Activated gamma-delta T cell (primary cell): ENCODE data around the gene VWA2.
"Not testable (repeated sequence)": the region's sequence is repeated elsewhere in the genome, so short reads cannot be mapped to it uniquely, and the experiment has no call there.

Source experiments
- DNase-seq: peaks from one replicate; lab custom pipeline; 2025; lab: John Stamatoyannopoulos, UW

VWA2 gene

GRCh38 chr10:114315566-114316420 is 76.7 kb downstream of the VWA2 start:
- DNase-seq: no peak

DNA sequence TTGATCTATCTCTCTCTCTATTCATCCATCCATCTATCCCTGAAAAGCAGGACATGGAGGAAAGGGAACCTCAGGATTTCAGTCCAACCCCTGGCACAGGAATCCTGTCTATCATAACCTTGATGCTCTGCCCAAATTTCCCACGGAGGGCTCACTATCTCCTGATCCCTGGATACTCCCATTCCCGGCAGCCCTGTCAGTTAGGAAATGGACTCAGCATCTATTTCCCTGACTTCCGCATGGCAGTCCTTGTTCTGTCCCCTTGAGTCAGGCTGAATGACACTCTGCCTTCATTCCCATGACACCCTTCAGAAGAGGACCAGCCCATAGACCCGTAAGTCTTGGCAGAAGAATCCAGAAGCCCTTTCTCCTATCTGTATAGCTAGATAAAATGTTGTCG is 77.7 kb downstream of the VWA2 start:
- no peak for DNase-seq

DNA sequence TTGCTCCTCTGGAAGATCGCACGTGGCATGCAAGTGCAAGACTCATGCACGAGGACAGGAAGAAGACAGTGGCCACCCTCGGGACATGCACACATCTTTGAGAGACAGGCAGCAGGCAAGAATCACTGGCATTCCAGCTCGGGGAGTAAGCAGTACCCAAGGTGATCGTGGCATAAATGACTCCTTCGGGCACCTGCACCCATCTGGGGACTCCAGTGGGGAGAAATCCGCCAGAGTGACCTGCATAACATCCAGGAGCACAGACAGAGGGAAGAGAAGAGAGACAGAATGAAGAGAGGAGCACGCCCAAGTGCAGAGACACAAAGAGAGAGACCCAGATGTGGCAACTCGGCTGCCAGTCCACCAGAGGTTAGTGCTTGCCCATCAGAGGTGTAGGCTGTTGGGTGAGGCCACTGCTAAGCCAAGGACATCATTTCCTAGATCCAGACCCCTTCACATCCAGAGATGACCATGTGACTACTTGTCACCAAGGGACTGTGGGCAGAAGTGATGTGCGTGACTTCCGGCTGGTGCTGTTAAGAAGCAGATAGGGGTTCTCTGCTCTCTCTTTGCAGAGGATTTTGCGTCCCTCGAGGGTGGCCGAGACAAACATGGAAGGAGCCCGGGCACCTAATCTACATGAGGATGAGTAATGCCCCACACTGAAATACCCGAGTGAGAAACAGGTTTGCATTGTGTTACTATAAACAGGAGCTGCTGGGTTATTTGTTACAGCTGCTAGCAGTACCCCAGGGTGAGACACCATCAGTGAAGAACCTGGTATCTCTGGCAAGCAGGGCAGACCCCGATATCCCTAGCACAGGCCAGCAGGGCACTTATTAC is 80.6 kb downstream of the VWA2 start:
- DNase-seq: no peak

DNA sequence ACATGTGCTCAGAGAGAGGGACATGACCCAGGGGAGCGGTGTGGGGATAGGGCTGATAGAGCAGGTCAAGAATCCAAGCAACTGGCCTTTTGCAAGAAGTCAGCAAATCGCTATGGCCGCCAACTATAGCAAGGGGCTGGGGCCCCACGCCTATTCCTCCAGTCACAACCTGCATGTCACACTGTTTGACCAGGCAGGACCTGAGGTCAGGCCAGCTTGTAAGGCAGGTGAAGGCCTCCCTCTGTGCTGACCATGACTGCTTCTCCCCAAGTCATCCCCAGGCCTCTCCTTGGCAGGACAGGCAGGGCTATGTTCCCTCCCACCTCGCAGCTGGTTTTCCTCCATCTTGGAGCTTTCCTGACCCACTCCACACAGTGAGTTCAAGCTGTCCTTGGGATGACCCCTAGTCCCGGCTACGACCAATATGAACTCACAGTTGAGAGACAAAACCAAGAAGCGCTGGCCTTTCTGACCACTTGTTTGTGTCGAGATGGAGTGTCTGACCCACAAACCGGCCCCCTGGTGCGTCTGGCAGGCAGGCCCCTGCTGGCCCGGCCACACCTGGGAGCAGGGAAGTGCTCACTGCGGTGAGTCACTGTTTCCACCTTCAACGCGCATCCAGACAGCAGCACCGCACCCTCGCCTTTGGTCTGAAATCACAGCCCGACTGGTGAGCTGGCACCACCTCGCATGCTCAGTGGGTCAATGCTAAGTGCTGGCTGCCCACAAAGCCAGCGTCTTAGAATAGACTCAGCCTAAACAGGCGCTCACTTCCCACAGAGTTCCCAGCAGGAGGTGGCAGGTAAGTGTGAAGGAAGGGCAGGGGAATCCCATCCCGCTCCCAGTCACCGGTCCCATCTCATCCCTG is 81.4 kb downstream of the VWA2 start:
- DNase-seq: no peak

- DNase-seq: no peak
These were observed 83.3 kb downstream of the VWA2 start for GRCh38 chr10:114322344-114322743.

GRCh38 chr10:114323023-114323422 is 84.0 kb downstream of the VWA2 start:
- no peak for DNase-seq

DNA sequence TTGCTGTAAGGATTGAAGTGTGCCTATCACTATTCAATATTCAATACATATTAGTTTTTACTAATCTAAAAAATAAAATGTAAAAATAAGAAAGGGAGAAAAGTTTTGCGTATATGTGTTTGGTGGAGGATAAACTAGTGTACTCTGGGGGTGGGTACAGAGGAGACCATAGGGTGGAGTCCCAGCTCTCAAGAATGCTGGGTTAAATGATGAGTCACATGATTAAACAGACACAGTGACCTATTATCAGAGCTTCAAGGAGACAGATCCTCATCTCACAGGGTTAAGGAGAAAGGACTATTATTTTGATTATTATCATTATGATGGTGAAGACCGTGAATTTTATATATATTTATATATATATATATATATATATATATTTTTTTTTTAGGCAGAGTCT is 87.7 kb downstream of the VWA2 start:
- no peak for DNase-seq

GRCh38 chr10:114327537-114328440 is 88.7 kb downstream of the VWA2 start:
- no peak for DNase-seq

GRCh38 chr10:114328441-114328812 is 89.4 kb downstream of the VWA2 start:
- DNase-seq: no peak

DNA sequence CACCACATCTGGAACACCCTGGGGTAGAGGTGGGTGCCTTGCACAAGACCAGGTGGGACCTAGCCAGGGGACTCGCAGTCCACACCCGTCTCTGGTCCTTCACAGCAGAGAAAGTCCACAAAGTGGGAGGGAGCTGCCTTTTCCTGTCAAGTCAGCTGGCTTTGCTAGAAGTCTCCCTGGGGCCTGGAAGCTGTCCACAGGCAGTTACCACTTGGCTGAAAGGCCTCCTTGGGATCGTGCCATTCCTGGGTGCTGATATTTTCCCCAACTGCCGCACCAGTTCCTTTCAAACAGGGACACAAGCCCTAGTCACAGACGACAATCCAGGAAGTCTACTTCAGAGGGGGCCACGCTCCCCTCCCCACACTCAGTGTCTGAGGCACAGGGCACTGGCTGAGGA is 89.8 kb downstream of the VWA2 start:
- DNase-seq: no peak

DNA sequence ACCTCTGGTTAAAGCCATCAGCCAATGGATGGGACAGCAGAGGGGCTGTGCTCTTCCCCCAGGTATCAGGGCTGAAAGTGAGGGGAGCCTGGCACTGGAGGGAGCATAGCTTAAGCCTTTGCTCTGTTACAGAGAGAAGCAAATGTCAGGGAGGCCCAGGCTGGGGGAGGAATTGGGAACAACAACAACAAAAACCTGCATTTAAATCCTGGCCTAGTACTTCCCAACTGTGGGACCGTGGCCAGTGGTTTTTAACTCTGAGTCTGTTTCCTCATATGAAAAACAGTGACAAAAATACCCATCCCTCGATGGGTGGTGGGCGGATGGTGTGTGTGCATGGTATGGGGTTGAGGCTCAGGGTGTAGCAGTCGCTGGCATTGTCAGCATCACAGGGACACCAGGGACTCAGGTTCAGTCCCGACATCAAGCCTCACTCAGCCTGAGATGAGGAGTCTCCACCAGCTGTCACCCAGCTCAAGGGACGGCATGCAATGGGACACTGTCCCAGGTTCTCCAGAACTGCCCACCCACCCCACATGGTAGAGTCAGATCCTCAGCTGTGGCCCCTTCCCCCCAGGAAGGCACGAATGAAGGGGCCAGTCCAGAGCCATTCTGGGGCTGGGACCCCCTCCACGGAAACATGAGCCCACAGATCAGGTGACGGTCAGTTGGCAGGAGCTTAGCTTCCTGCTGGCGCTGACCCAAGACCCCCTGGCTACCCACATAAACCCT is 90.7 kb downstream of the VWA2 start:
- no peak for DNase-seq

GRCh38 chr10:114332301-114333192 is 93.5 kb downstream of the VWA2 start:
- DNase-seq: no peak

- DNase-seq: not testable (repeated sequence)
These were observed 94.4 kb downstream of the VWA2 start for GRCh38 chr10:114333441-114333840.

DNA sequence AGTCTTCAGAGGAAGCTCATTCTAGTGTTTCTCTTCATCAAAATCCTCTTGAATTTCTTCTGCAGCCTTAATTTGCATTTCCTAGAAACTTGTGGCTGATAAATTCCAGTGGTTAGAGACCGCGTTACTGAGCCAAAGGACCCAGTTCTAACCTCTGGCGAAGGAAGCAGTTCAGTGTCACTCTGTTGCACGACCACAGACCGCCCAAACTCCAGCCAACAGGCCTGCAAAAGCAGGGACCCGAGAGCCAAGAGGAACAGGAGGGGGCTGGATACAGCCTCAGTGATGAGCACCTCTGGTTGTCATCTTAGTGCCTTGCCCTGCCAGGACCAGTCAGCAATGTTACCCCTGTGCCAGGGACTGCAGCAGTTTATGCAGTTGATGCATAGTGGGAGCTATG is 95.2 kb downstream of the VWA2 start:
- no peak for DNase-seq

- DNase-seq: no peak
These were observed 96.6 kb downstream of the VWA2 start for GRCh38 chr10:114335614-114336013.

DNA sequence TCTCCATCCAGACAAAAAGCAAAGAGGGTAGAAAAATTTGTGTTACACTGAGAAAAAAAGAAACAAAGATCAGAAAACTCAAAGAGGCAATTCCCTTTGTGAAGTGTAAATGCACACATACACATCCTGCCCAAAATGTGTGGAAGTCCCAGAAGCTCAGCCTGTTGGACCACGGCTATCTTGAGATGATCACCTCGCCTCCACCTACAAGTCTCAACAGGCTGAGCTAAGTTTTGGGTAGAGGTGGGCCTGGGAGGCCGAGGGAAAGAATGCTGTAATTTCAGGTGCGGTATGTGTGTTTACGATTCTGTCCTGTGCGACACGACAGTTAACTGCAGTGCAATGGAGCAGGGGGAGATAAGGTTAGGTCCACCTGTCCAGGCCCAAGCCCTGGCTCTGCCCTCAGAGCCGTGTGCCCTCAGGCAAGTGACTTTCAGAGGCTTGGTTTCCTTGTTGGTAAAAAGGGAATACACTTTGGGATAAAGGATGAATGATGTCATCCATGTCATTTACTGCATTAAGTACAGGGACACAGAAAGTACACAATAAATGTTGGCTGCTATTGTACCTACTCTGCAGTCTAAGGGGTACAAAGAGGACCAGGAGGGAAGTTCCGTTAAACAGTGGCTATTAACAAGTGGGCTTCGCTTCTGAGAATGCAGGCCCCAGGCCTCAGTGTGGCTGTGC is 97.9 kb downstream of the VWA2 start:
- DNase-seq: no peak

GRCh38 chr10:114337510-114338462 is 98.7 kb downstream of the VWA2 start:
- no peak for DNase-seq

- DNase-seq: no peak
These were observed 101.8 kb downstream of the VWA2 start for GRCh38 chr10:114340816-114341215.
